ENCODE data around the gene AGXT.
"Not testable (repeated sequence)": the region's sequence is repeated elsewhere in the genome, so short reads cannot be mapped to it uniquely, and the experiment has no call there.

AGXT gene

GRCh38 chr2:240840435-240841060 lies 28.1 kb upstream of the AGXT start:
- no peak for DNase-seq

GRCh38 chr2:240846309-240846708 lies 22.3 kb upstream of the AGXT start:
- DNase-seq: not testable (repeated sequence)

GRCh38 chr2:240846873-240847595 lies 21.6 kb upstream of the AGXT start:
- DNase-seq: no peak

GRCh38 chr2:240847817-240848216 lies 20.8 kb upstream of the AGXT start:
- DNase-seq: no peak

- no peak for DNase-seq
Measured at GRCh38 chr2:240848900-240849680, 19.5 kb upstream of the AGXT start.

GRCh38 chr2:240850026-240850425 lies 18.6 kb upstream of the AGXT start:
- no peak for DNase-seq

GRCh38 chr2:240850756-240851077 lies 17.9 kb upstream of the AGXT start:
- no peak for DNase-seq

GRCh38 chr2:240851078-240851991 lies 17.3 kb upstream of the AGXT start:
- peak; percentile 39 for DNase-seq

GRCh38 chr2:240852671-240853314 lies 15.8 kb upstream of the AGXT start:
- no peak for DNase-seq

- DNase-seq: no peak
Measured at GRCh38 chr2:240855670-240856069, 13.0 kb upstream of the AGXT start.

- DNase-seq: no peak
Measured at GRCh38 chr2:240856151-240856980, 12.3 kb upstream of the AGXT start.

GRCh38 chr2:240857039-240858008 lies 11.3 kb upstream of the AGXT start:
- no peak for DNase-seq

- no peak for DNase-seq
Measured at GRCh38 chr2:240858321-240858720, 10.3 kb upstream of the AGXT start.

GRCh38 chr2:240858871-240859270 lies 9.8 kb upstream of the AGXT start:
- DNase-seq: no peak

- DNase-seq: no peak
Measured at GRCh38 chr2:240861547-240861946, 7.1 kb upstream of the AGXT start.

- DNase-seq: no peak
Measured at GRCh38 chr2:240864475-240864874, 4.1 kb upstream of the AGXT start.

- DNase-seq: no peak
Measured at GRCh38 chr2:240865391-240865790, 3.2 kb upstream of the AGXT start.

- no peak for DNase-seq
Measured at GRCh38 chr2:240869109-240869955, 708 bp downstream of the AGXT start.

Data from KG1 (cell line).